Endothelial cell of hepatic sinusoid (primary cell): Measurements from ENCODE around the gene NOL12.

Source experiments
- in situ Hi-C: cut with HindIII; loops from 2 replicates; pipeline ENCODE4 v1.10.0; 2017; ENCODE audit warnings: low sequenced_read_pairs

Gene NOL12

GRCh38 chr22:37659066-37659896, 26.9 kb upstream of the NOL12 start:
- in situ Hi-C loops: no loop called here

GRCh38 chr22:37659897-37660708, 26.0 kb upstream of the NOL12 start:
- in situ Hi-C loops: no loop called here

- in situ Hi-C loops: no loop called here
Measured at GRCh38 chr22:37660709-37661045, 25.5 kb upstream of the NOL12 start.

GRCh38 chr22:37661160-37661924, 24.8 kb upstream of the NOL12 start:
- in situ Hi-C loops: no loop called here

GRCh38 chr22:37662039-37662438, 24.1 kb upstream of the NOL12 start:
- in situ Hi-C loops: no loop called here

- in situ Hi-C loops: no loop called here
Measured at GRCh38 chr22:37663521-37664140, 22.5 kb upstream of the NOL12 start.

- in situ Hi-C loops: no loop called here
Measured at GRCh38 chr22:37664249-37665101, 21.7 kb upstream of the NOL12 start.

GRCh38 chr22:37665487-37665886, 20.7 kb upstream of the NOL12 start:
- in situ Hi-C loops: no loop called here

GRCh38 chr22:37669586-37669985, 16.6 kb upstream of the NOL12 start:
- in situ Hi-C loops: no loop called here

GRCh38 chr22:37672206-37672919, 13.8 kb upstream of the NOL12 start:
- in situ Hi-C loops: no loop called here

- in situ Hi-C loops: no loop called here
Measured at GRCh38 chr22:37672920-37673455, 13.2 kb upstream of the NOL12 start.

GRCh38 chr22:37674248-37674647, 11.9 kb upstream of the NOL12 start:
- in situ Hi-C loops: no loop called here

GRCh38 chr22:37674951-37675929, 10.9 kb upstream of the NOL12 start, which contains the start of gene LGALS1:
Gene LGALS1, plus strand, starts transcription at chr22:37675636. Its CDS starts 67 bp downstream, at chr22:37675703.
- in situ Hi-C loops: no loop called here

- in situ Hi-C loops: no loop called here
Measured at GRCh38 chr22:37675930-37676735, 10.0 kb upstream of the NOL12 start.

GRCh38 chr22:37676736-37677492, 9.2 kb upstream of the NOL12 start:
- in situ Hi-C loops: no loop called here

- in situ Hi-C loops: no loop called here
Measured at GRCh38 chr22:37677493-37677974, 8.6 kb upstream of the NOL12 start.
